GM12878 (cell line): ENCODE results near the gene LMBRD1. TPM values are rescaled to one million over a fixed set of nuclear protein-coding genes. Genes with fewer than 3 reads are reported as not detected.
A peak's percentile ranks its signal among the peaks of the same experiment; 100 is the strongest.

ENCODE experiments used
- ATAC-seq: fragments of 200-7000 bp; cut with Tn5 transposase; 3 replicates; pipeline ENCODE4 v1.9.1; 2020; ENCODE audit warnings: mild to moderate bottlenecking, moderate library complexity
- BruUV-seq: library from RNA; stranded (reverse); fragments of 400-500 nt; replicated peaks from 2 replicates; lab custom pipeline; 2021; lab: Mats Ljungman, UMichigan
- CTCF ChIA-PET: fragments of 300-600 bp; sonication (Branson Sonifier 250); formaldehyde crosslinking; extraction: SDS; loops from one replicate; lab custom pipeline; 2021; ENCODE audit warnings: inconsistent platforms; lab: Yijun Ruan, JAX
- POLR2A ChIA-PET: fragments of 350-600 bp; formaldehyde crosslinking; extraction: SDS; loops from one replicate; lab custom pipeline; 2021; ENCODE audit warnings: inconsistent platforms; lab: Charles Lee
- RAD21 ChIA-PET: fragments of 300-600 bp; sonication (Branson Sonifier 250); formaldehyde crosslinking; loops from one replicate; lab custom pipeline; 2023; ENCODE audit warnings: antibody characterized with exemption; ENCODE audit not compliant: unreplicated experiment; lab: Charles Lee
- SMC1A ChIA-PET: fragments of 300-600 bp; sonication (Branson Sonifier 250); formaldehyde crosslinking; loops from one replicate; lab custom pipeline; 2023; ENCODE audit not compliant: unreplicated experiment, uncharacterized antibody; lab: Charles Lee
- DNase-seq: peaks from one replicate; pipeline ENCODE4 v3.0.0-alpha.2; 2011; ENCODE audit warnings: low read depth, low spot score
- FAIRE-seq: peaks from 3 replicates; lab custom pipeline; 2011; peaks lifted over from hg19 to GRCh38; lab: Jason Lieb, UNC
- H2AFZ ChIP-seq: 2 replicates; pipeline ENCODE4 v1.6.0; 2011; ENCODE audit warnings: low read depth, low read length, control low read depth; ENCODE audit not compliant: control insufficient read depth
- H3K27ac ChIP-seq: 2 replicates; pipeline ENCODE4 v1.5.1; 2011; ENCODE audit warnings: control low read depth; ENCODE audit not compliant: control insufficient read depth, insufficient read depth
- H3K27me3 ChIP-seq, 2 experiments: replicated peaks in 1 of 2; 2 replicates each; pipeline versions ENCODE4 v1.6.0 to v1.6.1; 2011; ENCODE audit warnings: low read length in 1 of 2; ENCODE audit not compliant: control insufficient read depth in 2 of 2, insufficient read depth in 2 of 2
- H3K36me3 ChIP-seq, 2 experiments: 2 replicates each; pipeline ENCODE4 v1.5.1; 2011; ENCODE audit warnings: low read length in 1 of 2; ENCODE audit not compliant: control insufficient read depth in 2 of 2, insufficient read depth in 2 of 2
- H3K4me1 ChIP-seq: 2 replicates; pipeline ENCODE4 v1.6.1; 2011; ENCODE audit warnings: mild to moderate bottlenecking, low read length, moderate library complexity, mixed read lengths; ENCODE audit not compliant: control insufficient read depth, insufficient read depth
- H3K4me2 ChIP-seq: 2 replicates; pipeline ENCODE4 v1.6.0; 2011; ENCODE audit warnings: control low read depth; ENCODE audit not compliant: control insufficient read depth, insufficient read depth
- H3K4me3 ChIP-seq: fragments of 200-600 bp; sonication (generic); 2 replicates; pipeline ENCODE4 v1.5.1; 2016
- H3K79me2 ChIP-seq: 2 replicates; pipeline ENCODE4 v1.6.0; 2011; ENCODE audit warnings: low read length; ENCODE audit not compliant: control insufficient read depth, insufficient read depth
- H3K9ac ChIP-seq: 2 replicates; pipeline ENCODE4 v1.8.0; 2011; ENCODE audit warnings: low read length, control low read depth, mixed read lengths; ENCODE audit not compliant: control insufficient read depth, insufficient read depth
- H3K9me3 ChIP-seq: replicated peaks from 3 replicates; pipeline ENCODE4 v1.5.1; 2011; ENCODE audit warnings: mild to moderate bottlenecking, low read length; ENCODE audit not compliant: control insufficient read depth, insufficient read depth
- H4K20me1 ChIP-seq: 2 replicates; pipeline ENCODE4 v1.6.0; 2011; ENCODE audit not compliant: control insufficient read depth, insufficient read depth
- CBFB ChIP-seq: IDR thresholded peaks from 2 replicates; pipeline ENCODE4 v1.6.1; 2016; ENCODE audit warnings: antibody characterized with exemption, low read depth
- E4F1 ChIP-seq: fragments of 450-650 bp; IDR thresholded peaks from 2 replicates; pipeline ENCODE4 v1.6.1; 2018; ENCODE audit warnings: borderline replicate concordance, mild to moderate bottlenecking; ENCODE audit not compliant: partially characterized antibody
- FOS ChIP-seq: IDR thresholded peaks from 3 replicates; pipeline ENCODE4 v1.6.1; 2011; ENCODE audit warnings: borderline replicate concordance; ENCODE audit not compliant: insufficient read length; ENCODE audit errors: extremely low read depth
- JUND ChIP-seq: IDR thresholded peaks from 2 replicates; pipeline ENCODE4 v1.6.1; 2012; ENCODE audit warnings: low read depth, mild to moderate bottlenecking, low read length, improper control_type of control experiment, moderate library complexity
- MTA3 ChIP-seq: IDR thresholded peaks from 2 replicates; pipeline ENCODE4 v1.6.1; 2012; ENCODE audit warnings: low read length, inconsistent platforms, borderline replicate concordance
- STAT3 ChIP-seq: IDR thresholded peaks from 2 replicates; pipeline ENCODE4 v1.6.1; 2011; ENCODE audit warnings: low read depth, low read length, improper control_type of control experiment
- TCF3 ChIP-seq: IDR thresholded peaks from 2 replicates; pipeline ENCODE4 v1.6.1; 2012; ENCODE audit warnings: low read depth, mild to moderate bottlenecking, low read length, borderline replicate concordance; ENCODE audit not compliant: insufficient read depth
- WGBS: methylation state at CpG from one replicate; pipeline ENCODE4 v1.1.6; 2016; ENCODE audit warnings: low lambda C conversion rate; ENCODE audit not compliant: insufficient replicate concordance, insufficient coverage; ENCODE audit errors: missing lambda C conversion rate; 5-methylcytosine and 5-hydroxymethylcytosine counted together
- in situ Hi-C: fragments of 300-500 bp; cut with MboI; formaldehyde crosslinking; loops from 9 replicates; pipeline ENCODE4 v1.14.3; 2018; ENCODE audit warnings: mixed read lengths
- intact Hi-C: fragments of 100-400 bp; cut with micrococcal nuclease; formaldehyde crosslinking; loops from one replicate; pipeline ENCODE4 v1.14.2; 2022; ENCODE audit not compliant: unreplicated experiment
- polyA plus RNA-seq, 11 experiments: library from polyadenylated mRNA; depleted of rRNA in 4 of 11; unstranded in 6 of 11; stranded (reverse) in 5 of 11; fragments of >200 nt; fragmentation: Nextera tagmentation in 4 of 11; fragmentation: Illumina TruSeq in 1 of 11; extraction: Ambion mirVana in 4 of 11; extraction: Trizol in 1 of 11; gene quantifications; 1 replicate in 1 of 11; 2 replicates in 10 of 11; pipeline versions ENCODE4 v1.2.1 to v1.2.3, GENCODE V29; 2011 to 2016; ENCODE audit warnings: inconsistent platforms in 2 of 11, missing spikeins in 2 of 11, low read depth in 1 of 11
- total RNA-seq, 4 experiments: library from RNA; depleted of rRNA in 3 of 4; stranded (reverse); fragments of >200 nt in 3 of 4; fragmentation: Illumina TruSeq in 1 of 4; extraction: Trizol in 1 of 4; gene quantifications; 2 replicates each; pipeline versions ENCODE4 v1.2.1 to v1.2.3, GENCODE V29; 2013 to 2021
- TF ChIP-seq, protein P1 (sequence below), 3 experiments: IDR thresholded peaks in 2 of 3; conservative IDR thresholded peaks in 1 of 3; 2 replicates each; pipeline ENCODE4 v1.5.1; 2011; ENCODE audit warnings: low read depth in 3 of 3, low read length in 3 of 3, mild to moderate bottlenecking in 3 of 3, control low read depth in 2 of 3, moderate library complexity in 2 of 3, inconsistent platforms in 1 of 3, mixed read lengths in 1 of 3; ENCODE audit not compliant: control insufficient read depth in 2 of 3, insufficient read depth in 1 of 3; ENCODE audit errors: extremely low read depth in 1 of 3

Gene LMBRD1
- total and polyA plus RNA-seq, 10 of the 15 experiments (the other 5 are each of a cell fraction or from before 2014, with no cell fraction given), result 20.0 to 82.1 (median 27.2) TPM

GRCh38 chr6:69758214-69758613 lies 38.6 kb downstream of the LMBRD1 start:
- POLR2A ChIA-PET, result no interaction called here
- BruUV-seq, result no TSS peak
- SMC1A ChIA-PET, result interaction anchor here (1.5 to 1.6 kb wide), 2 partner anchors 23 to 27 kb away, joined by 4 read pairs; no protein-coding TSS in a partner anchor

DNA sequence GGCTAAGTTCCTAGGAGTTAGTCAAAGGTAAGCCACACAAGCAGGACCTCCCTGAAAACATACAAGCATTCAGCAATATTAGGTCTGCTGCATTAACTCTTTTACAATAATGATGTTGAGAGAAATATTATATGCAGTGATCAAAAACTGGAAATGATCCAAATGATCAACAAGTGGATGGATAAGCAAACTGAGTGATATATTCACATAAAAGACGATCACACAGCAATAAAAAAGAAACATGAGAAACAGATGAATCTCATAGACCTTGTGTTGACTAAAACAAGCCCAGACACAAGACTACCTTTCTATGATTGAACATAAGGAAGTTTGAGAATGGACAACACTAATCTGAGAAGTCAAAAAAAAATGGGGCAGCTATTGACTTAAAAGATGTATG lies 39.9 kb downstream of the LMBRD1 start:
- intact Hi-C loops, result no loop called here
- ChIA-PET POLR2A (no interaction called here), RAD21 (interaction anchor here (1.2 kb wide), 1 partner anchor 351 kb away, joined by 3 read pairs; no protein-coding TSS in a partner anchor), SMC1A (interaction anchor here (0.8 to 1.6 kb wide), 4 partner anchors 15 to 34 kb away, joined by 3 to 4 read pairs (median 4); no protein-coding TSS in a partner anchor), CTCF (interaction anchor here (1.2 to 2.1 kb wide), 2 partner anchors 12 to 34 kb away, joined by 3 to 5 read pairs; no protein-coding TSS in a partner anchor)
- H3K4me1 ChIP-seq, result no peaks in the 10 kb centered on the region
- peaks cover 7% of the 10 kb centered on the region for H3K9me3 ChIP-seq
- in situ Hi-C loops, result no loop called here
- H3K4me3 ChIP-seq, result no peak overlapping the region
- H3K36me3 ChIP-seq, result no peaks in the 10 kb centered on the region; a peak in 2 of 4 replicates
- no peaks in the 10 kb centered on the region for H4K20me1 ChIP-seq
- H3K27me3 ChIP-seq, result no peaks in the 10 kb centered on the region
- no peak overlapping the region for H3K4me2 ChIP-seq
- peaks cover 10% of the 10 kb centered on the region for H3K79me2 ChIP-seq
- no peak overlapping the region for H3K9ac ChIP-seq
- BruUV-seq, result no TSS peak
- FAIRE-seq (no peak), DNase-seq (no peak), ATAC-seq (no peak)
- H2AFZ ChIP-seq, result no peak overlapping the region
- no peak overlapping the region for H3K27ac ChIP-seq
- 94% methylated on average over 1 of the region's 1 CpG for WGBS
- TF ChIP-seq E4F1, result no peak
- TF ChIP-seq CBFB, result no peak
- TF ChIP-seq JUND, result no peak
- TF ChIP-seq STAT3, result no peak
- TF ChIP-seq, protein P1, sequence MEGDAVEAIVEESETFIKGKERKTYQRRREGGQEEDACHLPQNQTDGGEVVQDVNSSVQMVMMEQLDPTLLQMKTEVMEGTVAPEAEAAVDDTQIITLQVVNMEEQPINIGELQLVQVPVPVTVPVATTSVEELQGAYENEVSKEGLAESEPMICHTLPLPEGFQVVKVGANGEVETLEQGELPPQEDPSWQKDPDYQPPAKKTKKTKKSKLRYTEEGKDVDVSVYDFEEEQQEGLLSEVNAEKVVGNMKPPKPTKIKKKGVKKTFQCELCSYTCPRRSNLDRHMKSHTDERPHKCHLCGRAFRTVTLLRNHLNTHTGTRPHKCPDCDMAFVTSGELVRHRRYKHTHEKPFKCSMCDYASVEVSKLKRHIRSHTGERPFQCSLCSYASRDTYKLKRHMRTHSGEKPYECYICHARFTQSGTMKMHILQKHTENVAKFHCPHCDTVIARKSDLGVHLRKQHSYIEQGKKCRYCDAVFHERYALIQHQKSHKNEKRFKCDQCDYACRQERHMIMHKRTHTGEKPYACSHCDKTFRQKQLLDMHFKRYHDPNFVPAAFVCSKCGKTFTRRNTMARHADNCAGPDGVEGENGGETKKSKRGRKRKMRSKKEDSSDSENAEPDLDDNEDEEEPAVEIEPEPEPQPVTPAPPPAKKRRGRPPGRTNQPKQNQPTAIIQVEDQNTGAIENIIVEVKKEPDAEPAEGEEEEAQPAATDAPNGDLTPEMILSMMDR (IDR thresholded peaks at IDR 0.05 in 2 of 3, conservative IDR thresholded peaks at IDR 0.05 in 1 of 3; ENCODE audit: control insufficient read depth in 2 of 3, extremely low read depth in 1 of 3, insufficient read depth in 1 of 3, low read depth in 3 of 3, low read length in 3 of 3), result no peak
- no peak for TF ChIP-seq MTA3

More at GRCh38 chr6:69758214-69758613, 38.6 kb downstream of the LMBRD1 start:
- peaks cover under 1 to 1% of the 10 kb centered on the region in 2 experiments; a peak in 2 of 4 replicates for H3K36me3 ChIP-seq
- H3K9ac ChIP-seq, result no peak overlapping the region
- ChIA-PET CTCF (interaction anchor here (1.5 kb wide), 1 partner anchor 11 kb away, joined by 4 read pairs; no protein-coding TSS in a partner anchor), RAD21 (interaction anchor here (1.0 kb wide), 1 partner anchor 25 kb away, joined by 3 read pairs; no protein-coding TSS in a partner anchor)
- peaks cover 7% of the 10 kb centered on the region for H3K9me3 ChIP-seq
- H3K27me3 ChIP-seq, result no peaks in the 10 kb centered on the region
- H3K4me2 ChIP-seq, result no peak overlapping the region
- no peaks in the 10 kb centered on the region for H3K4me1 ChIP-seq
- ATAC-seq (peak; percentile 54), FAIRE-seq (no peak), DNase-seq (no peak)
- WGBS, result 0% methylated on average over 1 of the region's 1 CpG
- in situ Hi-C loops, result no loop called here
- no peak overlapping the region for H3K27ac ChIP-seq
- H2AFZ ChIP-seq, result no peak overlapping the region
- no peaks in the 10 kb centered on the region for H4K20me1 ChIP-seq
- no peak overlapping the region for H3K4me3 ChIP-seq
- peaks cover 10% of the 10 kb centered on the region for H3K79me2 ChIP-seq
- intact Hi-C loops, result no loop called here
- TF ChIP-seq FOS (no peak), TCF3 (no peak)
